GM21723 (cell line): ENCODE data around the gene EPHA5.

ENCODE experiments used
- ATAC-seq: cut with Tn5 transposase; IDR thresholded peaks from one replicate; pipeline ENCODE4 v1.9.1; 2021; ENCODE audit warnings: mild to moderate bottlenecking, moderate library complexity; ENCODE audit not compliant: unreplicated experiment

Gene EPHA5

GRCh38 chr4:65508168-65508567 is 162.1 kb downstream of the EPHA5 start:
- ATAC-seq, result no peak

- no peak for ATAC-seq
Measured at GRCh38 chr4:65502131-65502701, 168.1 kb downstream of the EPHA5 start.

- no peak for ATAC-seq
Measured at GRCh38 chr4:65498606-65499005, 171.7 kb downstream of the EPHA5 start.

GRCh38 chr4:65495439-65495838 is 174.8 kb downstream of the EPHA5 start:
- ATAC-seq, result no peak

- no peak for ATAC-seq
Measured at GRCh38 chr4:65482410-65482809, 187.9 kb downstream of the EPHA5 start.

GRCh38 chr4:65472531-65472930 is 197.8 kb downstream of the EPHA5 start:
- no peak for ATAC-seq

- no peak for ATAC-seq
Measured at GRCh38 chr4:65467068-65467680, 203.1 kb downstream of the EPHA5 start.

GRCh38 chr4:65461781-65462180 is 208.5 kb downstream of the EPHA5 start:
- ATAC-seq, result no peak

GRCh38 chr4:65457011-65457410 is 213.3 kb downstream of the EPHA5 start:
- no peak for ATAC-seq

GRCh38 chr4:65456579-65456978 is 213.7 kb downstream of the EPHA5 start:
- ATAC-seq, result no peak

GRCh38 chr4:65453398-65453797 is 216.9 kb downstream of the EPHA5 start:
- no peak for ATAC-seq

GRCh38 chr4:65450899-65451298 is 219.4 kb downstream of the EPHA5 start:
- no peak for ATAC-seq

- no peak for ATAC-seq
Measured at GRCh38 chr4:65437102-65437501, 233.2 kb downstream of the EPHA5 start.

GRCh38 chr4:65422109-65422508 is 248.2 kb downstream of the EPHA5 start:
- ATAC-seq, result no peak

- no peak for ATAC-seq
Measured at GRCh38 chr4:65420036-65420435, 250.3 kb downstream of the EPHA5 start.

GRCh38 chr4:65416891-65417290 is 253.4 kb downstream of the EPHA5 start:
- no peak for ATAC-seq

- ATAC-seq, result no peak
Measured at GRCh38 chr4:65407483-65407882, 262.8 kb downstream of the EPHA5 start.

GRCh38 chr4:65401083-65401482 is 269.2 kb downstream of the EPHA5 start:
- ATAC-seq, result no peak

GRCh38 chr4:65399084-65399483 is 271.2 kb downstream of the EPHA5 start:
- ATAC-seq, result no peak

- ATAC-seq, result no peak
Measured at GRCh38 chr4:65393078-65393477, 277.2 kb downstream of the EPHA5 start.

GRCh38 chr4:65392488-65392887 is 277.8 kb downstream of the EPHA5 start:
- no peak for ATAC-seq

GRCh38 chr4:65391814-65392213 is 278.5 kb downstream of the EPHA5 start:
- no peak for ATAC-seq

- no peak for ATAC-seq
Measured at GRCh38 chr4:65391382-65391781, 278.9 kb downstream of the EPHA5 start.
